HEK293 (cell line): ENCODE results near the gene AK5.

Source experiments
- FEZF1 ChIP-seq: fragments of 450-650 bp; formaldehyde crosslinking; IDR thresholded peaks from 2 replicates; pipeline ENCODE4 v1.5.1; 2016; ENCODE audit warnings: missing biosample characterization, missing genetic modification characterization
- ZBTB8A ChIP-seq: fragments of 450-650 bp; formaldehyde crosslinking; IDR thresholded peaks from 2 replicates; pipeline ENCODE4 v1.5.1; 2016; ENCODE audit warnings: missing biosample characterization, missing genetic modification characterization
- ZNF266 ChIP-seq: fragments of 450-650 bp; formaldehyde crosslinking; IDR thresholded peaks from 2 replicates; pipeline ENCODE4 v1.5.1; 2016; ENCODE audit warnings: missing biosample characterization, missing genetic modification characterization, low read depth
- ZNF341 ChIP-seq: fragments of 450-650 bp; formaldehyde crosslinking; IDR thresholded peaks from 2 replicates; pipeline ENCODE4; 2016; ENCODE audit warnings: low read depth, missing biosample characterization, missing genetic modification characterization
- ZNF394 ChIP-seq: fragments of 450-650 bp; formaldehyde crosslinking; IDR thresholded peaks from 2 replicates; pipeline ENCODE4 v1.5.1; 2016; ENCODE audit warnings: missing biosample characterization, missing genetic modification characterization, mild to moderate bottlenecking, moderate library complexity, borderline replicate concordance
- ZNF404 ChIP-seq: fragments of 450-650 bp; formaldehyde crosslinking; IDR thresholded peaks from 2 replicates; pipeline ENCODE4 v1.5.1; 2017; ENCODE audit warnings: missing biosample characterization, missing genetic modification characterization
- ZNF433 ChIP-seq: fragments of 450-650 bp; formaldehyde crosslinking; IDR thresholded peaks from 2 replicates; pipeline ENCODE4 v1.5.1; 2016; ENCODE audit warnings: missing biosample characterization, missing genetic modification characterization, low read depth
- ZNF529 ChIP-seq: fragments of 450-650 bp; formaldehyde crosslinking; IDR thresholded peaks from 2 replicates; pipeline ENCODE4 v1.5.1; 2017; ENCODE audit warnings: missing genetic modification characterization, missing biosample characterization; ENCODE audit not compliant: insufficient replicate concordance
- ZNF549 ChIP-seq: fragments of 450-650 bp; IDR thresholded peaks from 2 replicates; pipeline ENCODE4 v1.5.1; 2018; ENCODE audit warnings: missing biosample characterization, missing genetic modification characterization, mild to moderate bottlenecking, inconsistent platforms, moderate library complexity
- ZNF560 ChIP-seq: fragments of 450-650 bp; formaldehyde crosslinking; IDR thresholded peaks from 2 replicates; pipeline ENCODE4 v1.5.1; 2017; ENCODE audit warnings: missing biosample characterization, missing genetic modification characterization, borderline replicate concordance
- ZNF664 ChIP-seq: fragments of 450-650 bp; formaldehyde crosslinking; IDR thresholded peaks from 2 replicates; pipeline ENCODE4 v1.5.1; 2016; ENCODE audit warnings: missing biosample characterization, missing genetic modification characterization
- ZSCAN30 ChIP-seq: fragments of 450-650 bp; IDR thresholded peaks from 2 replicates; pipeline ENCODE4 v1.5.1; 2018; ENCODE audit warnings: missing biosample characterization, mild to moderate bottlenecking, missing genetic modification characterization, moderate library complexity
- TF ChIP-seq, protein P1 (sequence below): fragments of 450-650 bp; formaldehyde crosslinking; IDR thresholded peaks from 2 replicates; pipeline ENCODE4 v1.5.1; 2017; ENCODE audit warnings: missing biosample characterization, missing genetic modification characterization
- TF ChIP-seq, protein P2 (sequence below): fragments of 450-650 bp; formaldehyde crosslinking; IDR thresholded peaks from 2 replicates; pipeline ENCODE4 v1.5.1; 2016; ENCODE audit warnings: missing biosample characterization, missing genetic modification characterization, borderline replicate concordance
- TF ChIP-seq, protein P3 (sequence below): fragments of 450-650 bp; formaldehyde crosslinking; IDR thresholded peaks from 2 replicates; pipeline ENCODE4 v1.5.1; 2016; ENCODE audit warnings: missing biosample characterization, missing genetic modification characterization, borderline replicate concordance
- TF ChIP-seq, protein P4 (sequence below): fragments of 450-650 bp; formaldehyde crosslinking; conservative IDR thresholded peaks from 2 replicates; pipeline ENCODE4 v1.5.1; 2016; ENCODE audit warnings: low read depth, missing biosample characterization, missing genetic modification characterization

Gene AK5

DNA sequence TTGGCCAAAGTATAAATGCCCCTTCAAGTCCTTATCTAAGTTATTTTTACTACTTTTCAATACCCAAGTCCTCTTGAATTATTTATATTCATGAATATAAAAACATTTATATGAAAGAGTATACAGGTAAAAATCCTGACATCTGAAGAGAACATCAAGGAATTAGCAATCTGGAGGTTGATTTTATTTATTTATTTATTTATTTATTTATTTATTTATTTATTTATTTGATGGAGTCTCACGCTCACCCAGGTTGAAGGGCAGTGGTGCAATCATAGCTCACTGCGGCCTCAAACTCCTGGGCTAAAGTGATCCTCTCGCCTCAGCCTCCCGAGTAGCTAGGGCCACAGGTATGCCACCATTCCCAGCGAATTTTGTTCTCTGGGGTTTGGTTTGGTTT lies 307.4 kb downstream of the AK5 start (continued):
- TF ChIP-seq ZNF529 (tag by site-specific recombination) (peak; percentile 54), ZNF394 (tag by site-specific recombination) (peak; percentile 93), ZNF266 (peak; percentile 86), ZNF404 (0 out of 2 replicates have a peak, but pooled peaks have one; percentile 33), FEZF1 (tag by site-specific recombination) (no peak), ZSCAN30 (tag by site-specific recombination) (no peak), ZNF433 (tag by site-specific recombination) (peak; percentile 88), ZBTB8A (peak; percentile 67), ZNF549 (no peak), ZNF664 (peak; percentile 54), ZNF560 (tag by site-specific recombination) (peak; percentile 56; the same call in 1 of the 2 replicates), ZNF341 (0 out of 2 replicates have a peak, but pooled peaks have one; percentile 17)
- TF ChIP-seq, protein P1, sequence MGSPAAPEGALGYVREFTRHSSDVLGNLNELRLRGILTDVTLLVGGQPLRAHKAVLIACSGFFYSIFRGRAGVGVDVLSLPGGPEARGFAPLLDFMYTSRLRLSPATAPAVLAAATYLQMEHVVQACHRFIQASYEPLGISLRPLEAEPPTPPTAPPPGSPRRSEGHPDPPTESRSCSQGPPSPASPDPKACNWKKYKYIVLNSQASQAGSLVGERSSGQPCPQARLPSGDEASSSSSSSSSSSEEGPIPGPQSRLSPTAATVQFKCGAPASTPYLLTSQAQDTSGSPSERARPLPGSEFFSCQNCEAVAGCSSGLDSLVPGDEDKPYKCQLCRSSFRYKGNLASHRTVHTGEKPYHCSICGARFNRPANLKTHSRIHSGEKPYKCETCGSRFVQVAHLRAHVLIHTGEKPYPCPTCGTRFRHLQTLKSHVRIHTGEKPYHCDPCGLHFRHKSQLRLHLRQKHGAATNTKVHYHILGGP (tag by site-specific recombination), result no peak
- TF ChIP-seq, protein P2, sequence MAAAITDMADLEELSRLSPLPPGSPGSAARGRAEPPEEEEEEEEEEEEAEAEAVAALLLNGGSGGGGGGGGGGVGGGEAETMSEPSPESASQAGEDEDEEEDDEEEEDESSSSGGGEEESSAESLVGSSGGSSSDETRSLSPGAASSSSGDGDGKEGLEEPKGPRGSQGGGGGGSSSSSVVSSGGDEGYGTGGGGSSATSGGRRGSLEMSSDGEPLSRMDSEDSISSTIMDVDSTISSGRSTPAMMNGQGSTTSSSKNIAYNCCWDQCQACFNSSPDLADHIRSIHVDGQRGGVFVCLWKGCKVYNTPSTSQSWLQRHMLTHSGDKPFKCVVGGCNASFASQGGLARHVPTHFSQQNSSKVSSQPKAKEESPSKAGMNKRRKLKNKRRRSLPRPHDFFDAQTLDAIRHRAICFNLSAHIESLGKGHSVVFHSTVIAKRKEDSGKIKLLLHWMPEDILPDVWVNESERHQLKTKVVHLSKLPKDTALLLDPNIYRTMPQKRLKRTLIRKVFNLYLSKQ (tag by site-specific recombination), result peak; percentile 72; the same call in 1 of the 2 replicates
- TF ChIP-seq, protein P3, sequence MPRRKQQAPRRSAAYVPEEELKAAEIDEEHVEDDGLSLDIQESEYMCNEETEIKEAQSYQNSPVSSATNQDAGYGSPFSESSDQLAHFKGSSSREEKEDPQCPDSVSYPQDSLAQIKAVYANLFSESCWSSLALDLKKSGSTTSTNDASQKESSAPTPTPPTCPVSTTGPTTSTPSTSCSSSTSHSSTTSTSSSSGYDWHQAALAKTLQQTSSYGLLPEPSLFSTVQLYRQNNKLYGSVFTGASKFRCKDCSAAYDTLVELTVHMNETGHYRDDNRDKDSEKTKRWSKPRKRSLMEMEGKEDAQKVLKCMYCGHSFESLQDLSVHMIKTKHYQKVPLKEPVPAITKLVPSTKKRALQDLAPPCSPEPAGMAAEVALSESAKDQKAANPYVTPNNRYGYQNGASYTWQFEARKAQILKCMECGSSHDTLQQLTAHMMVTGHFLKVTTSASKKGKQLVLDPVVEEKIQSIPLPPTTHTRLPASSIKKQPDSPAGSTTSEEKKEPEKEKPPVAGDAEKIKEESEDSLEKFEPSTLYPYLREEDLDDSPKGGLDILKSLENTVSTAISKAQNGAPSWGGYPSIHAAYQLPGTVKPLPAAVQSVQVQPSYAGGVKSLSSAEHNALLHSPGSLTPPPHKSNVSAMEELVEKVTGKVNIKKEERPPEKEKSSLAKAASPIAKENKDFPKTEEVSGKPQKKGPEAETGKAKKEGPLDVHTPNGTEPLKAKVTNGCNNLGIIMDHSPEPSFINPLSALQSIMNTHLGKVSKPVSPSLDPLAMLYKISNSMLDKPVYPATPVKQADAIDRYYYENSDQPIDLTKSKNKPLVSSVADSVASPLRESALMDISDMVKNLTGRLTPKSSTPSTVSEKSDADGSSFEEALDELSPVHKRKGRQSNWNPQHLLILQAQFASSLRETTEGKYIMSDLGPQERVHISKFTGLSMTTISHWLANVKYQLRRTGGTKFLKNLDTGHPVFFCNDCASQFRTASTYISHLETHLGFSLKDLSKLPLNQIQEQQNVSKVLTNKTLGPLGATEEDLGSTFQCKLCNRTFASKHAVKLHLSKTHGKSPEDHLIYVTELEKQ (tag by site-specific recombination), result no peak
- TF ChIP-seq, protein P4, sequence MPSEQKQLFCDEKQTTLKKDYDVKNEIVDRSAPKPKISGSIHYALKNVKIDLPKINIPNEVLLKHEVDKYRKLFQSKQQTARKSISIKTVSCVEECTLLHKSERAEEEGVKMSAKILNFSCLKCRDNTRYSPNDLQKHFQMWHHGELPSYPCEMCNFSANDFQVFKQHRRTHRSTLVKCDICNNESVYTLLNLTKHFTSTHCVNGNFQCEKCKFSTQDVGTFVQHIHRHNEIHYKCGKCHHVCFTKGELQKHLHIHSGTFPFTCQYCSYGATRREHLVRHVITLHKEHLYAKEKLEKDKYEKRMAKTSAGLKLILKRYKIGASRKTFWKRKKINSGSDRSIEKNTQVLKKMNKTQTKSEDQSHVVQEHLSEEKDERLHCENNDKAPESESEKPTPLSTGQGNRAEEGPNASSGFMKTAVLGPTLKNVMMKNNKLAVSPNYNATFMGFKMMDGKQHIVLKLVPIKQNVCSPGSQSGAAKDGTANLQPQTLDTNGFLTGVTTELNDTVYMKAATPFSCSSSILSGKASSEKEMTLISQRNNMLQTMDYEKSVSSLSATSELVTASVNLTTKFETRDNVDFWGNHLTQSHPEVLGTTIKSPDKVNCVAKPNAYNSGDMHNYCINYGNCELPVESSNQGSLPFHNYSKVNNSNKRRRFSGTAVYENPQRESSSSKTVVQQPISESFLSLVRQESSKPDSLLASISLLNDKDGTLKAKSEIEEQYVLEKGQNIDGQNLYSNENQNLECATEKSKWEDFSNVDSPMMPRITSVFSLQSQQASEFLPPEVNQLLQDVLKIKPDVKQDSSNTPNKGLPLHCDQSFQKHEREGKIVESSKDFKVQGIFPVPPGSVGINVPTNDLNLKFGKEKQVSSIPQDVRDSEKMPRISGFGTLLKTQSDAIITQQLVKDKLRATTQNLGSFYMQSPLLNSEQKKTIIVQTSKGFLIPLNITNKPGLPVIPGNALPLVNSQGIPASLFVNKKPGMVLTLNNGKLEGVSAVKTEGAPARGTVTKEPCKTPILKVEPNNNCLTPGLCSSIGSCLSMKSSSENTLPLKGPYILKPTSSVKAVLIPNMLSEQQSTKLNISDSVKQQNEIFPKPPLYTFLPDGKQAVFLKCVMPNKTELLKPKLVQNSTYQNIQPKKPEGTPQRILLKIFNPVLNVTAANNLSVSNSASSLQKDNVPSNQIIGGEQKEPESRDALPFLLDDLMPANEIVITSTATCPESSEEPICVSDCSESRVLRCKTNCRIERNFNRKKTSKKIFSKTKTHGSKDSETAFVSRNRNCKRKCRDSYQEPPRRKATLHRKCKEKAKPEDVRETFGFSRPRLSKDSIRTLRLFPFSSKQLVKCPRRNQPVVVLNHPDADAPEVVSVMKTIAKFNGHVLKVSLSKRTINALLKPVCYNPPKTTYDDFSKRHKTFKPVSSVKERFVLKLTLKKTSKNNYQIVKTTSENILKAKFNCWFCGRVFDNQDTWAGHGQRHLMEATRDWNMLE (tag by site-specific recombination), result peak; percentile 86
